Lower leg skin (tissue), 4 donors: Measurements from ENCODE around the gene SLC7A4. TPM values are rescaled to one million over a fixed set of nuclear protein-coding genes. Genes with fewer than 3 reads are reported as not detected.

Experiments used
- DNase-seq, 2 donors: peaks; one replicate each; pipeline ENCODE4 v3.0.0-alpha.2; 2019; ENCODE audit warnings: low spot score in 2 of 2
- H3K4me3 ChIP-seq: fragments of 200-600 bp; sonication (generic); 2 replicates; pipeline ENCODE4 v1.5.1; 2017; ENCODE audit warnings: mild to moderate bottlenecking, low read depth; ENCODE audit not compliant: poor library complexity, severe bottlenecking
- POLR2A ChIP-seq, 2 donors: fragments of 450-650 bp; IDR thresholded peaks; one replicate each; pipeline ENCODE4 v1.6.1; 2016 to 2017; ENCODE audit warnings: antibody characterized with exemption in 2 of 2, mild to moderate bottlenecking in 1 of 2, moderate library complexity in 1 of 2
- WGBS, 2 donors: methylation state at CpG; one replicate each; pipeline ENCODE4 v1.1.5; 2018; 5-methylcytosine and 5-hydroxymethylcytosine counted together
- intact Hi-C: fragments of 100-400 bp; cut with DNase I; formaldehyde crosslinking; loops from one replicate; pipeline ENCODE4 v1.15.0; 2023; ENCODE audit warnings: low total_unique reads
- total RNA-seq, 4 donors: library from RNA; depleted of rRNA; stranded (reverse); fragments of >200 nt; gene quantifications; one replicate each; pipeline ENCODE4 v1.1.0, GENCODE V29; 2016
- TF ChIP-seq, protein P1 (sequence below), 3 donors: fragments of 450-650 bp; IDR thresholded peaks; one replicate each; pipeline ENCODE4 v1.5.1; 2016; ENCODE audit warnings: antibody characterized with exemption in 3 of 3, mild to moderate bottlenecking in 3 of 3, moderate library complexity in 2 of 3

Gene SLC7A4
- total RNA-seq, 4 donors from 2014 or later: 1.5 to 4.5 (median 2.8) TPM

DNA sequence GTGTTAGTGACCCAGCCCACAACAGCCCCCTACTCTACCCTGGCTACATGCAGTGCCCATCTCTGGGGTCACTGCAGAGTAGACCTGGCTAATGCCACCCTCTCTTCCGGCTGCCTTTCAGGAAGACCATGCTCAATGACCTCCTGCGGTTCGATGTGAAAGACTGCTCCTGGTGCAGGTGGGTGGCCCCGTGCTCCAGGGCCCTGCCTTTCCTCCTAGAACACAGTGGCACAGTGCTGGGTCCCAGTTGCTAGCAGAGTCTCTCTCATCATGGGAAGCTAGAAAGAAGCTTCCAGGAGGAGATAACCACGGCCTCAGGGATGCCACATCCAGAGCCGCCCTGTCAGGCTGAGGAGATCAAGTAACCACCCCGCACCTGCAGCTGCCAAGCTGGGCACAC is 46.6 kb downstream of the SLC7A4 start:
- intact Hi-C loops: no loop called here
- WGBS, 2 donors: 94 to 95% methylated on average over 7 of the region's 7 CpGs
- no peak for TF ChIP-seq POLR2A (IDR thresholded peaks at IDR 0.05)
- TF ChIP-seq, protein P1, sequence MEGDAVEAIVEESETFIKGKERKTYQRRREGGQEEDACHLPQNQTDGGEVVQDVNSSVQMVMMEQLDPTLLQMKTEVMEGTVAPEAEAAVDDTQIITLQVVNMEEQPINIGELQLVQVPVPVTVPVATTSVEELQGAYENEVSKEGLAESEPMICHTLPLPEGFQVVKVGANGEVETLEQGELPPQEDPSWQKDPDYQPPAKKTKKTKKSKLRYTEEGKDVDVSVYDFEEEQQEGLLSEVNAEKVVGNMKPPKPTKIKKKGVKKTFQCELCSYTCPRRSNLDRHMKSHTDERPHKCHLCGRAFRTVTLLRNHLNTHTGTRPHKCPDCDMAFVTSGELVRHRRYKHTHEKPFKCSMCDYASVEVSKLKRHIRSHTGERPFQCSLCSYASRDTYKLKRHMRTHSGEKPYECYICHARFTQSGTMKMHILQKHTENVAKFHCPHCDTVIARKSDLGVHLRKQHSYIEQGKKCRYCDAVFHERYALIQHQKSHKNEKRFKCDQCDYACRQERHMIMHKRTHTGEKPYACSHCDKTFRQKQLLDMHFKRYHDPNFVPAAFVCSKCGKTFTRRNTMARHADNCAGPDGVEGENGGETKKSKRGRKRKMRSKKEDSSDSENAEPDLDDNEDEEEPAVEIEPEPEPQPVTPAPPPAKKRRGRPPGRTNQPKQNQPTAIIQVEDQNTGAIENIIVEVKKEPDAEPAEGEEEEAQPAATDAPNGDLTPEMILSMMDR (IDR thresholded peaks at IDR 0.05): no peak
- no peak overlapping the region for H3K4me3 ChIP-seq
- no peak for DNase-seq

DNA sequence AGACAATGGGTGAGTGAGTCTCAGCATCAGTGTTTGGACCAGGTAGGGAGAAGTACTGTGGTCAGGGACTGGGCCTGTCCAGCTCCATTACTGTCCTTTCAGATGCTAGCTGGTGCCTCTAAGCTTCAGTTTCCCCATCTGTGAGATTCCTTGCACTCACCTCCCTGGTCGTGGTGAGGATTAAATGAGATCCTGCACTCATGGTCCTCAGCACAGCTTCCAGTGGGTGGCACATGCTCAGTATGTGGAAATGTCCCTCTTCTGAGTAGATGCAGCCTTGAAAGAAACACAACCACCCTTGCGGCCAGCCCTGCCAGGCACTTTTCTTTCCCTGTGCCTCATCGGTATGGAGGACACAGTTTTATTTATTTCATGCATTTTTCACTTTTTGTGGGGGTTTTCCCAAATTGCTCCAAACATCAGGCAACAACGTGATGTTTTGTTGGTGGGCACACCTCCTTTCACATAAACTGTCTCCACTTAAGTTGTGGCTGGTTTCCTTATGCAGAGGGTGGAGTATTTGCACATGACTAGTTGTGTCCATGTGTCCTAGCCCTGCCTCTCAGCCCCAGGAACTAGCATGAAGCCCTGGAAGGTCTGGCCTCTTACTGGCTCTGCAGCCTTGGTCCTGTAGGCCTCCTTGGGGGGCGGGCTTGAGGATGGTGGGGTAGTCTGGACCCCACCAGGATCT is 49.1 kb downstream of the SLC7A4 start:
- no peak for TF ChIP-seq POLR2A (IDR thresholded peaks at IDR 0.05)
- TF ChIP-seq, protein P1 (IDR thresholded peaks at IDR 0.05): no peak
- no peak for DNase-seq
- no peak overlapping the region for H3K4me3 ChIP-seq
- WGBS, 2 donors: 60 to 73% methylated on average over 5 of the region's 5 CpGs
- intact Hi-C loops: no loop called here

DNA sequence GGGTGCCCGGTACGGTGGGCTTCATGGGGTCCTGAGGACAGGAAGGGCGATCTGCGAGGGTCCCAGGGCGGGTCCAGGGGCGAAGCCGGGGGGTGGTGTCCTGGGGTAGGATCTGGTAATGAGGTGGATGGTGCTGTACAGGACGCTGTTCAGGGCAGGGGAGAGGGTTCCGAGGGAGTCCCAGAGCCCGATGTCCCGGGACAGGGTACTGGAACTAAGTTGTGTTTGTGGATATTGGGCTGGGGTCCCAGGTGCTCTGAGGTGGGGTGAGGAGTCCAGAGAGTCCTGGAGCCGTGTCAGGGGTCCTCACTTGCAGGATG is 49.8 kb downstream of the SLC7A4 start:
- H3K4me3 ChIP-seq: peak overlapping the region; percentile 68
- DNase-seq: no peak
- WGBS, 2 donors: 1% methylated on average over 12 of the region's 12 CpGs
- TF ChIP-seq, protein P1 (IDR thresholded peaks at IDR 0.05): no peak
- TF ChIP-seq POLR2A (IDR thresholded peaks at IDR 0.05): no peak
- intact Hi-C loops: no loop called here

DNA sequence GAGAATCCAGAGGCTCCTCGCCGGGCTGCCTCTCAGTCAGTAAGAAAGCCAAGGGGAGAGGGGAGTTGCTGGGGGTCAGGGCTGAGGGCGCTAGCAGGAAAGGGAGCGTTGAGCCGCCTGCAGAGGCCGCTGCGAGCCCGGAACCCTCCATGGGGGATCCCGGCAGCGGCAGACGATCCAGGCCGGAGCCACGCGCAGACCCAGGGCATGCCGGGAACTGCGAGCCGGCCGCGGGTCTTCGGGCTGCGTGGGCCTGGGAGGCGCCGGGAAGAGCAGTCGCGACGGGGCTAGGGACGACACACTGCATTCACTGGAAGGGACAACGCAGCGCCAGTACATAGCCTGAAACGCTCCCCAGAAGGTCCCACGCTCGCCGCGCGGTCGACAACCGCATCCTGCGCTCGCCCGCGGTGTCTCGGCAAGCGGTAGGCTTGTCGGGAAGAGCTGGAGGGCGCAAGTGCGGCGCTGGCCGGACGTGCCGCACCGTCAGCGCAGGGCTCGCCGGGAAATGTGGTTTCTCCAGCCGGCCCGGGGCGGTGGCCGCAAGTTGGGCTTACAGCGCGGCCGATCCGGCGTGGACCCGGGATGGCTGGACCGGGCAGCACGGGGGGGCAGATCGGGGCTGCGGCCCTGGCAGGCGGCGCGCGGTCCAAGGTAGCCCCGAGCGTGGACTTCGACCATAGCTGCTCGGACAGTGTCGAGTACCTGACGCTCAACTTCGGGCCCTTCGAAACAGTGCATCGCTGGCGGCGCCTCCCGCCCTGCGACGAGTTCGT is 50.4 kb downstream of the SLC7A4 start, which contains the start of gene LZTR1:
TSS of gene LZTR1 (plus strand) at position 511 of the 776 bp plus-strand sequence. CDS start at position 586, 75 bp downstream.
- intact Hi-C loops: no loop called here
- TF ChIP-seq, protein P1 (IDR thresholded peaks at IDR 0.05): no peak
- TF ChIP-seq POLR2A (IDR thresholded peaks at IDR 0.05): peak in 1 of 2 donors; percentile 62
- WGBS, 2 donors: 0% methylated on average over 58 to 76 of the region's 87 CpGs
- DNase-seq: peak; percentile 59 to 95
- peak within 1 kb of the TSS; percentile 68 for H3K4me3 ChIP-seq

DNA sequence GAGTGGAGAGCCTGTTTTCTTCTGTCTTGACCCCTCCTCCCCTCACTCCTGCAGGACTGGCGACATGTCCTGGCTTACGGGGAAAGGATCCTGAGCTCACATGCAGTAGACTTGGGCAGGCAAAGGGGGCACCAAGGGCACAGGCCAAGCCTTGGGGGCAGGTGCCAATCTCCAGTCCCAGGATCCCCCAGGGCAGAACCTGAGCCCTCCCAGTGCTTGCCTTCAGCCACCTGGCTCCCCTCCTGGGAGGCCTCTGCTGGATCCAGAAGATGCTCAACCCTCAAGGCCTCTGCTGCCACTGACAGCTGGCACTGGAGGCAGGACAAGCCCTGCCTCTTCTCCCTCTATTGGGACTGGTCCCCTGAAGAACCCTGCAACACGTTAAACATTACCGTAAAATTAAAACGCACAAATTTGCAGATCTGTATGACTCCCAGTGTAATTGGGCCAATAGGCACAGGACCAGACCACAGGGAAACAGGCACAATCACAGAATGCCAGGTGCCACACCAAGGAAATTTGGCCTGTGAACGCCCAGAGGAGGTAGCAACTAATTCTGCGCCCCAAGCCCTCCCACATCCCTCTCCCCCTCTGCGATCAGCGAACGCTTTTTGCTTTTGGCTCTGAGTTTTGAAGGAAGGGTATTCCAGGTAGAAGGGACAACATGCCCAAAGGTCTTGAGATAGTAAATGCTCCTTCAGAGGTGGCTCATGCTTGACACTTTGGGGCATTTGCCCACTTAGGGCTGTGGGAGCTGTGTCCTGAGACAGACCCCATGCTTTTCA is 51.2 kb downstream of the SLC7A4 start:
- peak overlapping the region; percentile 68 for H3K4me3 ChIP-seq
- WGBS, 2 donors: 41 to 49% methylated on average over 10 of the region's 10 CpGs
- no peak for DNase-seq
- intact Hi-C loops: no loop called here
- no peak for TF ChIP-seq POLR2A (IDR thresholded peaks at IDR 0.05)
- TF ChIP-seq, protein P1 (IDR thresholded peaks at IDR 0.05): no peak
